ENCODE data around the gene ZFAND3. TPM values are rescaled to one million over a fixed set of nuclear protein-coding genes. Genes with fewer than 3 reads are reported as not detected.

ZFAND3 gene
- polyA plus RNA-seq, 2 of the 4 experiments (the other 2 are of a cell fraction): 12.0 to 50.0 TPM

DNA sequence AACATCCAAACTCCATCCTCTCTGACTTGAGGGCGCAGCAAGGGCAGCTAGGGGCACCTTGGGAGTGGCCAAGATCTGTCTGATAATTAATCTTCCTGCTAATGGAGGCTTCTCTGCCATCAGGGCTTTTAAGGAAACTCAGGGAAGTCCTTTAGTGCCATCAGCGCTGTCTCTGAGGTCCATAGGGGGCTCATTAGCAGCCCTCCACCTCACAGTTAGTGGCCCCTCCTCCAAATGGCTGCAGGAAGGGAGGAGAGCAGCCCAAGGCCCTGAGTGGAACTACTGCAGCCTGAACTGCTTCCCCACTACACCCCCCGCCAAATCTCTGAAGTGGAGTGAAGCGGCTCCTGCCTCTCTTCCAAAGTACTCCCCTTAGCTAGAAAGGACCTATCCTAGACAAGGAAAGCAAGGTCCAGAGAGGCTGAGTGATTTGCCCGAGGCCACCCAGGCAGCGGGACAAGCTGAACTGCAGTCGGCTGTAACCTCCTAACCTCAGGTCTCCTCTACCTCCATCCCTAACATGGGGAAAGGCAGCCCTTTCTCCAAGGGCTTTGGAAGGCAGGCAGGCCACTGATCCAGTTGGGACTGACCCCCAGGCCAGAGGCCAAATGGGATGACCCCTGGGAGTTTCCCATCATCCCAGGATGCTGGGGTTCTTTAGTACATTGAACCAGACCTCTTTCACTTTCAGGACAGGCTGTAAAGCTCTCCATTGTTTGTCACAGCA is 39.5 kb upstream of the ZFAND3 start:
- ATAC-seq: no peak

GRCh38 chr6:37781788-37782187 is 37.7 kb upstream of the ZFAND3 start:
- no peak overlapping the region for H3K4me3 ChIP-seq
- WGBS (ENCODE audit: missing lambda C conversion rate): 79% methylated on average over 2 of the region's 2 CpGs
- no peak overlapping the region for H3K27ac ChIP-seq
- no peak for ATAC-seq
- no peaks in the 10 kb centered on the region for H3K9me3 ChIP-seq
- FAIRE-seq: no peak
- no peak for DNase-seq (ENCODE audit: low read depth in 1 of 2, low spot score in 1 of 2)
- ChIA-PET CTCF (no interaction called here), POLR2A (no interaction called here)
- no peaks in the 10 kb centered on the region for H3K4me1 ChIP-seq
- no peak overlapping the region for H3K4me2 ChIP-seq
- TF ChIP-seq, protein P1, sequence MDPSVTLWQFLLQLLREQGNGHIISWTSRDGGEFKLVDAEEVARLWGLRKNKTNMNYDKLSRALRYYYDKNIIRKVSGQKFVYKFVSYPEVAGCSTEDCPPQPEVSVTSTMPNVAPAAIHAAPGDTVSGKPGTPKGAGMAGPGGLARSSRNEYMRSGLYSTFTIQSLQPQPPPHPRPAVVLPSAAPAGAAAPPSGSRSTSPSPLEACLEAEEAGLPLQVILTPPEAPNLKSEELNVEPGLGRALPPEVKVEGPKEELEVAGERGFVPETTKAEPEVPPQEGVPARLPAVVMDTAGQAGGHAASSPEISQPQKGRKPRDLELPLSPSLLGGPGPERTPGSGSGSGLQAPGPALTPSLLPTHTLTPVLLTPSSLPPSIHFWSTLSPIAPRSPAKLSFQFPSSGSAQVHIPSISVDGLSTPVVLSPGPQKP (IDR thresholded peaks at IDR 0.05; ENCODE audit: low read depth, low read length): no peak
- no peak for TF ChIP-seq MYC (IDR thresholded peaks at IDR 0.05; ENCODE audit: borderline replicate concordance, low read length)
- TF ChIP-seq SMC3 (IDR thresholded peaks at IDR 0.05): no peak
- no peak for TF ChIP-seq NR3C1 (IDR thresholded peaks at IDR 0.05)
- TF ChIP-seq MAZ (IDR thresholded peaks at IDR 0.05; ENCODE audit: borderline replicate concordance, low read depth, low read length): no peak
- TF ChIP-seq ZC3H11A (IDR thresholded peaks at IDR 0.05): no peak
- no peak for TF ChIP-seq ATOH8 (CRISPR knock-in tag; IDR thresholded peaks at IDR 0.05; ENCODE audit: low read depth)
- no peak for TF ChIP-seq PBX3 (IDR thresholded peaks at IDR 0.05)
- TF ChIP-seq EHF (CRISPR knock-in tag; IDR thresholded peaks at IDR 0.05): no peak
- TF ChIP-seq SREBF2 (IDR thresholded peaks at IDR 0.05): no peak
- no peak for TF ChIP-seq EHMT2 (IDR thresholded peaks at IDR 0.05; ENCODE audit: low read depth)
- no peak for TF ChIP-seq KDM5A (IDR thresholded peaks at IDR 0.05)

More for the DNA sequence above, 39.5 kb upstream of the ZFAND3 start:
- Histone ChIP-seq H3K9me3 (no peaks in the 10 kb centered on the region), H3K4me3 (no peak overlapping the region), H3K27ac (no peak overlapping the region), H3K4me2 (no peak overlapping the region), H3K4me1 (no peaks in the 10 kb centered on the region)
- DNase-seq (ENCODE audit: low read depth in 1 of 2, low spot score in 1 of 2) (no peak), FAIRE-seq (no peak)
- TF ChIP-seq HES2 (IDR thresholded peaks at IDR 0.05) (no peak), CHD4 (IDR thresholded peaks at IDR 0.05; ENCODE audit: borderline replicate concordance) (no peak), CTCF (IDR thresholded peaks at IDR 0.05) (no peak), KDM5A (IDR thresholded peaks at IDR 0.05) (no peak), CBX2 (IDR thresholded peaks at IDR 0.05; ENCODE audit: borderline replicate concordance, low read depth) (no peak), POLR2AphosphoS2 (conservative IDR thresholded peaks at IDR 0.05; ENCODE audit: low read length) (no peak), HOXB13 (CRISPR knock-in tag; IDR thresholded peaks at IDR 0.05; ENCODE audit: low read depth) (no peak), ZC3H11A (IDR thresholded peaks at IDR 0.05) (no peak), HDAC2 (IDR thresholded peaks at IDR 0.05) (no peak), NR3C1 (IDR thresholded peaks at IDR 0.05) (no peak), CBX8 (IDR thresholded peaks at IDR 0.05) (no peak)
- POLR2A ChIA-PET: no interaction called here
- whole genome bisulfite sequencing (ENCODE audit: missing lambda C conversion rate): 76% methylated on average over 7 of the region's 7 CpGs
- CTCF ChIA-PET: interaction anchor here (0.6 to 1.0 kb wide), 2 partner anchors 16 to 714 kb away, joined by 3 read pairs; no protein-coding TSS in a partner anchor

Data from A549 (cell line).